ENCODE measurements around the gene C1QL4.

C1QL4 gene

DNA sequence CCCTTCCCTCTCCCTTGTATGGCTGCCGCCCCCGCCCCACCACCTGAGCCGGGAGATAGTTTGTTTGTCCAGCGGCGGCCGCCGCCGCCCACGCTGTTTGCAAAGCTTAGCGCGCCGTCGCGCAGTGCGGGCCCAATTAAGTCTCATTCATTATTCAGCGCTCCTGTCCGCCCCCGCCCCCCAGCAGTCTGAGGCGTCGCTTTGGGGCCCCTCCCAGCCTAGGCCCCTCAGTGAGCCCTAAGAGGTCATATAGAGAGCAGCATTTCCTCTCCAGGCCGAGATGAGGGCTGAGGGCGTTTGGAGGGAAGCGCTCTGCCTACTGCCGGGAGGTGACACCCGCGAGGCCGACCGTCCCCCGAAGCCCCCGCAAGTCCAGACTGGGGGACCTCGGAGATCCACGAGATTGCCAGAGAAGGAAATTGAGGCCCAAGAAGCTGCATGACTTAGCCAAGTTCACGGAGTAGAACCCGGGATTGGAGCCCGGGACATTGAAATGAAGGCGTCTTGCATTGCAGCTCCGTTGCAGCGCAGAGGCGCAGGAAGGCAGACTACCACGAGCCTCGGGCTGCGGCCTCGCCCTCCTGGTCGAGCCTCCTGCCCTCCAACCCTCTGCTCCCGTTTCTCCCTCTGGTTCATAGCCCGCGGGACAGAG, 9.8 kb upstream of the C1QL4 start, which contains the start of gene DNAJC22:
Gene DNAJC22, plus strand, starts transcription at position 230 of the 652 bp plus-strand sequence. CDS start 1,985 bp downstream, outside the sequence.
- TF ChIP-seq, protein P1, sequence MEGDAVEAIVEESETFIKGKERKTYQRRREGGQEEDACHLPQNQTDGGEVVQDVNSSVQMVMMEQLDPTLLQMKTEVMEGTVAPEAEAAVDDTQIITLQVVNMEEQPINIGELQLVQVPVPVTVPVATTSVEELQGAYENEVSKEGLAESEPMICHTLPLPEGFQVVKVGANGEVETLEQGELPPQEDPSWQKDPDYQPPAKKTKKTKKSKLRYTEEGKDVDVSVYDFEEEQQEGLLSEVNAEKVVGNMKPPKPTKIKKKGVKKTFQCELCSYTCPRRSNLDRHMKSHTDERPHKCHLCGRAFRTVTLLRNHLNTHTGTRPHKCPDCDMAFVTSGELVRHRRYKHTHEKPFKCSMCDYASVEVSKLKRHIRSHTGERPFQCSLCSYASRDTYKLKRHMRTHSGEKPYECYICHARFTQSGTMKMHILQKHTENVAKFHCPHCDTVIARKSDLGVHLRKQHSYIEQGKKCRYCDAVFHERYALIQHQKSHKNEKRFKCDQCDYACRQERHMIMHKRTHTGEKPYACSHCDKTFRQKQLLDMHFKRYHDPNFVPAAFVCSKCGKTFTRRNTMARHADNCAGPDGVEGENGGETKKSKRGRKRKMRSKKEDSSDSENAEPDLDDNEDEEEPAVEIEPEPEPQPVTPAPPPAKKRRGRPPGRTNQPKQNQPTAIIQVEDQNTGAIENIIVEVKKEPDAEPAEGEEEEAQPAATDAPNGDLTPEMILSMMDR (IDR thresholded peaks at IDR 0.05; ENCODE audit: low read depth, low read length) = no peak
- H3K4me3 ChIP-seq (ENCODE audit: low read depth, low read length) = peak within 1 kb of the TSS; percentile 32
- peak; percentile 39 for DNase-seq
- H3K9me3 ChIP-seq (ENCODE audit: severe bottlenecking) = no peaks in the 10 kb centered on the region
- no peak within 1 kb of the TSS for H3K27ac ChIP-seq
- H3K36me3 ChIP-seq = no peaks in the 10 kb centered on the region
- peaks cover 53% of the 10 kb centered on the region for H3K27me3 ChIP-seq (ENCODE audit: insufficient read depth, low read depth, severe bottlenecking)

DNA sequence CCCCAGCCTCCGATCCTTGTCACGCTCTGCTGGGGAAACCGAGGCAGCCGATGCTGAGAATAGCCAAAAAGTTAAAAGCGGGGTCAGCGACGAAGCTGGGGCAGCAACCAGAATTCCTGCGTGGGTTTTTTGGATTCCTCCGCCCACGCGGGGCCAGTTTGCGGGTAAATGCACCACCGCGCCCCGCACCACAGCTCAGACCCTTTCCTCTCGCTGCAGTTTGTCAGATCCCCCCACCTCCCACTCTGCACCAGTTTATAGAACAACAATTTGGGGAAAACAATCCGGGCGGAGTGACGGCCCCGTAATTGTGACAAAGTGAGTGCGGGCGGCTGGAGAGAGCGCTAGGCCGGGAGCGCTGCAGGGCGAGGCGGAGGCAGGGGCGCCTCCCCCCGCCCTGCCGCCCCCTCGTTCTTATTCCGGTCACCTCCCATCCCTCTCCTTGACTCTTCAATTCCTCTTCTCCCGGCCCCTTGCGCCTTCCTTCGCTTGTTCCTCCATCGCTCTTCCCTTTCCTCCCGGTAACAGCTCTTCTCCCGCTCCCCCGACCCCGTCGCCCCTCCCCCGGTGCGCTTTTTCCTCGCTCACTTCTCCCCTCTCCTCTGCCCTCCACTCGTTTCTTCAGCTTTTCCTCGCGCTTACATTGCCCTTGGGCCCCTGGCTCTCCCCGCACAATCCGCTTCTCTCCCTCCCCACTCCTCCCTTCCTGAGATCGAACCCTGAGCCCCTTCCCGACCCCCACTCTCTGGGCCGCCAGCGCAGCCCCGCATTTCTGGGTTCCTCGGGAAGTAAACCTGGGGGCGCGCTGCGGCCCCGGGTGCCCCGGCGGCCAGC, 9.1 kb upstream of the C1QL4 start:
- Histone ChIP-seq H3K4me3 (ENCODE audit: low read depth, low read length) (peak overlapping the region; percentile 32), H3K27me3 (ENCODE audit: insufficient read depth, low read depth, severe bottlenecking) (peaks cover 58% of the 10 kb centered on the region), H3K9me3 (ENCODE audit: severe bottlenecking) (no peaks in the 10 kb centered on the region), H3K27ac (no peak overlapping the region), H3K36me3 (no peaks in the 10 kb centered on the region)
- no peak for DNase-seq
- TF ChIP-seq, protein P1 (IDR thresholded peaks at IDR 0.05; ENCODE audit: low read depth, low read length) = no peak

DNA sequence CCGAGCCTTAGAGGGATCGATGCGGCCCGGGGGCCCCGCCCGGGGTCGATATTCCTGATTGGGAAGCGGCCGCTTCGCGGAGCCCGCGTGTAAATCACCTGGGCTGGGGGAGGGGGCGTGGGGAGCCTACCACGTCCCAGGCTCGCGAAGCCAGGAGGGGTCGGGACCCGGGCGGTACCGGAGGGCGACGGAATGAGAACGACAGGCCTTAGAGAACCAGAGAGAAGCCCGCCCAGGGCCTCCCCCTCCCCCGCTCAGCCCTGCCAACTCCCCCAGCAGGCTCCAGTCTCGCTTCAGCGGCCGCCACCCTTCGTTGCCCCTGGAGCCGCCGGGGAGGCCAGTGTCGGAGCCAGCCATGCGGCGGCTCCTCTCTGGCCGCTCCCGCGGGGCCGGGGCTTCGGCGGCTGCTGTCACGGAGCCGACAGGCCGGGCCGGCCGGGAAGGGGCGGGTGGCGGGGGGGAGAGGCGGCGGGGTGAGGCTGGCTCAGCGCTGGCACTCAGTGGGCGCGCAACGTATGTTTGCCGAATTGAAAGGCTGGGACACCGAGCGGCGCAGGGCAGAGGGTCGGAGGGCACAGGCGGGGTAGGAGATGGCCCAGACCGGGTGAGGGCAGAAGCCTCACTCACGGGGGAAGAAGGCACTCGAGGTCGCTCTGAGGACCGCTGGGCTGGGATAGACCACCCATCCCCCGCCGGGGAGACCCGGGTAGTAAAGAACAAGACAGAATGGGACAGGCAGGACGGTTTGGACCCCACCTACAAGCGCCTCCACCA, 8.2 kb upstream of the C1QL4 start:
- peak overlapping the region; percentile 32 for H3K4me3 ChIP-seq (ENCODE audit: low read depth, low read length)
- H3K36me3 ChIP-seq = no peaks in the 10 kb centered on the region
- TF ChIP-seq, protein P1 (IDR thresholded peaks at IDR 0.05; ENCODE audit: low read depth, low read length) = no peak
- peak; percentile 60 for DNase-seq
- no peak overlapping the region for H3K27ac ChIP-seq
- no peaks in the 10 kb centered on the region for H3K9me3 ChIP-seq (ENCODE audit: severe bottlenecking)
- H3K27me3 ChIP-seq (ENCODE audit: insufficient read depth, low read depth, severe bottlenecking) = peaks cover 58% of the 10 kb centered on the region

DNA sequence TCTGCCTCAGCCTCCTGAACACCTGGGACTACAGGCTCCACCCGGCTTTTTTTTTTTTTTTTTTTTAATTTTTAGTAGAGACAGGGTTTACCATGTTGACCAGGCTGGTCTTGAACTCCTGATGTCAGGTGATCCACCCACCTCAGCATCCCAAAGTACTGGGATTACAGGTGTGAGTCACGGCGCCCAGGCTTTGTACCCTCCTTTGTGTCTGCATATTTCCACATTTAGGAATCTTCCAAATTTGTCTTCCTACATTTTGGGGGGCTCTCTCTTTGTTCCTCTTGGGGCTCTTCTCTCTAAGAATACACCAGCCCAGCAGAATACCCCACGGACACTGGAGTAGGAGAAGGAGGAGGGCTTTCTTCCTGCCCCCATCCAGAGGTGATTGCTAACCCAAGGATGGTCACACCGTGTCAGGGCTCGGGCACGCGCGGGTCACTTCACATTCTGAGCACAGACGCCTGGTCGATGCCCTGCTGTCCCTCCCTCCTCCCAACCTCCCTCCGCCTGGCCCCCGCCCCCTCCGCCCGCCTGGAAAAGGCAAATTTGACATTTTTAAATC, 7.6 kb upstream of the C1QL4 start:
- Histone ChIP-seq H3K27ac (no peak overlapping the region), H3K4me3 (ENCODE audit: low read depth, low read length) (peak overlapping the region; percentile 26), H3K9me3 (ENCODE audit: severe bottlenecking) (no peaks in the 10 kb centered on the region), H3K36me3 (no peaks in the 10 kb centered on the region), H3K27me3 (ENCODE audit: insufficient read depth, low read depth, severe bottlenecking) (peaks cover 58% of the 10 kb centered on the region)
- no peak for DNase-seq
- TF ChIP-seq, protein P1 (IDR thresholded peaks at IDR 0.05; ENCODE audit: low read depth, low read length) = no peak

DNA sequence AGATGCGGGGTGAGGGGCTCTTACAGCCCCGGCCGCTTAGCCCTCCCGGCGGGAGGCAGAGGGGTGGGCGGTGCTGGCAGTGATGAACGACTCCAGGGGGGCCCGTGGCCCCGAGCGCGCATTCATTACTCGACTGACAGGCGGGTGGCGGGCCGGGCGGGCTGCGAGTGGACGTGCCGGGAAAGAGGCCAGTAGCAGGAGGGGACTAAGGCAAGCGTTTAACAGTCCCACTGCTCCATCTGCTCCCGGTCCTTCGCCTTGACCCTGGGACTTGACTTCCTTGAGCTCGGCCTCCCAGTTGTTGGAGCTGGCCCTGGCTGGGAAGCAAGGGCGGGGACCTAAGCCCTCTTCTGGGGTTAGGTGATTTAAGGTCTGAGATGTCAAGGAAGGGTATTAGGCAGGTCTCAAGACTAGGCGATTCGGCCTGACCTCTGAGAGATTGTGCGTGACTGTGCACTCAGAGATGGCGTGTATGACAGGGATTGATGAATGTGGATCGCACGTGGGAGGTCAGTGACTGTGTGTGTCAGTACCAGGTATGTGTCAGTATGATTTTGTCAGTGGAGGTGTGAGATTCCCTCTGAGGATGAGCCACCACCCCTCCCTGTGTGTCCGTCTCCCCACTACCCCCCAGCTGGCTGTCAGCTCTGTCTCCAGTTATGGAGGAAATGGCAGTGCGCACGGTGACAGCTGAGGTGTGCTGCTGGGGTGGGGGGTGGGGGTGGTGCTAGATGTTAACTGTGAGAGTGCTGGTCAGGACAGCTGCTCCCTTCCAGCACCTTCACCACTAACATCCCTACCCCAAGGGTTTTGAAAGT, 6.1 kb upstream of the C1QL4 start:
- Histone ChIP-seq H3K27me3 (ENCODE audit: insufficient read depth, low read depth, severe bottlenecking) (peaks cover 58% of the 10 kb centered on the region), H3K27ac (no peak overlapping the region)
- TF ChIP-seq, protein P1 (IDR thresholded peaks at IDR 0.05; ENCODE audit: low read depth, low read length) = no peak

More for the DNA sequence above, 6.1 kb upstream of the C1QL4 start:
- Histone ChIP-seq H3K4me3 (ENCODE audit: low read depth, low read length) (peak overlapping the region; percentile 42), H3K36me3 (no peaks in the 10 kb centered on the region), H3K9me3 (ENCODE audit: severe bottlenecking) (no peaks in the 10 kb centered on the region)
- peak; percentile 33 for DNase-seq

All from WERI-Rb-1 (cell line).